Astrocyte (in vitro differentiated cells and primary cell): ENCODE results near the gene PRMT3. TPM values are rescaled to one million over a fixed set of nuclear protein-coding genes. Genes with fewer than 3 reads are reported as not detected.
"Not testable (repeated sequence)": the region's sequence is repeated elsewhere in the genome, so short reads cannot be mapped to it uniquely, and the experiment has no call there.

Experiments
- DNase-seq: peaks from one replicate; pipeline ENCODE4 v3.0.0-alpha.2; 2010; ENCODE audit warnings: low read depth
- FAIRE-seq: peaks from 2 replicates; lab custom pipeline; 2011; peaks lifted over from hg19 to GRCh38; lab: Jason Lieb, UNC
- H2AFZ ChIP-seq: 2 replicates; pipeline ENCODE4 v1.6.0; 2012; ENCODE audit warnings: low read depth, low read length, inconsistent platforms
- H3K27ac ChIP-seq: 2 replicates; pipeline ENCODE4 v1.5.1; 2011; ENCODE audit warnings: low read depth, low read length, inconsistent platforms
- H3K27me3 ChIP-seq: 2 replicates; pipeline ENCODE4 v1.6.0; 2011; ENCODE audit warnings: low read length, inconsistent platforms; ENCODE audit not compliant: insufficient read depth
- H3K36me3 ChIP-seq: 2 replicates; pipeline ENCODE4 v1.5.1; 2011; ENCODE audit warnings: low read length, inconsistent platforms; ENCODE audit not compliant: insufficient read depth
- H3K4me1 ChIP-seq: 2 replicates; pipeline ENCODE4 v1.5.1; 2011; ENCODE audit warnings: low read length, inconsistent platforms; ENCODE audit not compliant: insufficient read depth
- H3K4me2 ChIP-seq: 2 replicates; pipeline ENCODE4 v1.6.0; 2012; ENCODE audit warnings: low read length, inconsistent platforms
- H3K4me3 ChIP-seq: 2 replicates; pipeline ENCODE4 v1.5.1; 2011; ENCODE audit warnings: low read depth, mild to moderate bottlenecking, low read length, inconsistent platforms; ENCODE audit not compliant: insufficient read depth
- H3K79me2 ChIP-seq: 2 replicates; pipeline ENCODE4 v1.6.0; 2012; ENCODE audit warnings: mild to moderate bottlenecking, low read length, inconsistent platforms; ENCODE audit not compliant: insufficient read depth
- H3K9ac ChIP-seq: 2 replicates; pipeline ENCODE4 v1.6.0; 2012; ENCODE audit warnings: mild to moderate bottlenecking, low read length, inconsistent platforms
- H3K9me3 ChIP-seq: 2 replicates; pipeline ENCODE4 v1.5.1; 2012; ENCODE audit warnings: low read depth, mild to moderate bottlenecking, low read length, inconsistent platforms; ENCODE audit not compliant: insufficient read depth
- H4K20me1 ChIP-seq: 2 replicates; pipeline ENCODE4 v1.6.0; 2012; ENCODE audit warnings: low read length, inconsistent platforms; ENCODE audit not compliant: insufficient read depth
- H3K27ac Mint-ChIP-seq: one replicate; pipeline ENCODE4 v1.8.0; 2021; ENCODE audit warnings: mild to moderate bottlenecking, mixed read lengths; ENCODE audit not compliant: unreplicated experiment
- H3K27me3 Mint-ChIP-seq: one replicate; pipeline ENCODE4 v1.8.0; 2021; ENCODE audit warnings: low read depth, mixed read lengths; ENCODE audit not compliant: unreplicated experiment
- H3K36me3 Mint-ChIP-seq: one replicate; pipeline ENCODE4 v1.8.0; 2021; ENCODE audit warnings: low read depth, mixed read lengths; ENCODE audit not compliant: unreplicated experiment
- H3K4me1 Mint-ChIP-seq: one replicate; pipeline ENCODE4 v1.8.0; 2021; ENCODE audit warnings: low read depth, mixed read lengths; ENCODE audit not compliant: unreplicated experiment
- H3K4me3 Mint-ChIP-seq: one replicate; pipeline ENCODE4 v1.8.0; 2021; ENCODE audit warnings: mild to moderate bottlenecking, moderate library complexity, mixed read lengths; ENCODE audit not compliant: unreplicated experiment
- H3K9me3 Mint-ChIP-seq: one replicate; pipeline ENCODE4 v1.8.0; 2021; ENCODE audit warnings: mild to moderate bottlenecking, mixed read lengths; ENCODE audit not compliant: unreplicated experiment
- EZH2 ChIP-seq: IDR thresholded peaks from 2 replicates; pipeline ENCODE4 v1.6.1; 2012; ENCODE audit warnings: mild to moderate bottlenecking, low read length, inconsistent platforms; ENCODE audit not compliant: insufficient read depth
- total RNA-seq: library from RNA; stranded (reverse); gene quantifications from 2 replicates; pipeline ENCODE4 v1.2.1, GENCODE V29; 2021
- TF ChIP-seq, protein P1 (sequence below): IDR thresholded peaks from 2 replicates; pipeline ENCODE4 v1.5.1; 2011; ENCODE audit warnings: low read depth, mild to moderate bottlenecking, inconsistent platforms, low read length, moderate library complexity; ENCODE audit not compliant: insufficient read depth

The PRMT3 gene
- total RNA-seq, 1 donor from 2014 or later: 10.5 TPM

GRCh38 chr11:20470348-20470747 is 82.8 kb downstream of the PRMT3 start:
- Histone ChIP-seq H3K4me1 (no peaks in the 10 kb centered on the region), H3K4me3 (no peak overlapping the region), H3K9me3 (no peaks in the 10 kb centered on the region), H3K4me2 (no peak overlapping the region), H3K27me3 (no peaks in the 10 kb centered on the region), H4K20me1 (no peaks in the 10 kb centered on the region), H3K79me2 (no peaks in the 10 kb centered on the region), H3K36me3 (no peaks in the 10 kb centered on the region), H3K9ac (no peak overlapping the region), H2AFZ (no peak overlapping the region), H3K27ac (no peak overlapping the region)
- no peaks in the 10 kb centered on the region for H3K27me3 Mint-ChIP-seq
- H3K4me3 Mint-ChIP-seq: no peak overlapping the region
- H3K9me3 Mint-ChIP-seq: peaks cover 4% of the 10 kb centered on the region
- no peak for FAIRE-seq
- H3K27ac Mint-ChIP-seq: no peak overlapping the region
- DNase-seq: no peak
- H3K4me1 Mint-ChIP-seq: peaks cover 5% of the 10 kb centered on the region
- H3K36me3 Mint-ChIP-seq: peaks cover 2% of the 10 kb centered on the region
- no peak for TF ChIP-seq EZH2
- TF ChIP-seq, protein P1, sequence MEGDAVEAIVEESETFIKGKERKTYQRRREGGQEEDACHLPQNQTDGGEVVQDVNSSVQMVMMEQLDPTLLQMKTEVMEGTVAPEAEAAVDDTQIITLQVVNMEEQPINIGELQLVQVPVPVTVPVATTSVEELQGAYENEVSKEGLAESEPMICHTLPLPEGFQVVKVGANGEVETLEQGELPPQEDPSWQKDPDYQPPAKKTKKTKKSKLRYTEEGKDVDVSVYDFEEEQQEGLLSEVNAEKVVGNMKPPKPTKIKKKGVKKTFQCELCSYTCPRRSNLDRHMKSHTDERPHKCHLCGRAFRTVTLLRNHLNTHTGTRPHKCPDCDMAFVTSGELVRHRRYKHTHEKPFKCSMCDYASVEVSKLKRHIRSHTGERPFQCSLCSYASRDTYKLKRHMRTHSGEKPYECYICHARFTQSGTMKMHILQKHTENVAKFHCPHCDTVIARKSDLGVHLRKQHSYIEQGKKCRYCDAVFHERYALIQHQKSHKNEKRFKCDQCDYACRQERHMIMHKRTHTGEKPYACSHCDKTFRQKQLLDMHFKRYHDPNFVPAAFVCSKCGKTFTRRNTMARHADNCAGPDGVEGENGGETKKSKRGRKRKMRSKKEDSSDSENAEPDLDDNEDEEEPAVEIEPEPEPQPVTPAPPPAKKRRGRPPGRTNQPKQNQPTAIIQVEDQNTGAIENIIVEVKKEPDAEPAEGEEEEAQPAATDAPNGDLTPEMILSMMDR: no peak

GRCh38 chr11:20471929-20472328 is 84.4 kb downstream of the PRMT3 start:
- FAIRE-seq, H3K27me3 Mint-ChIP-seq, H3K36me3 ChIP-seq, H3K9ac ChIP-seq, H3K9me3 Mint-ChIP-seq, H3K4me3 Mint-ChIP-seq, H3K4me1 Mint-ChIP-seq, H4K20me1 ChIP-seq, H3K27ac Mint-ChIP-seq, H3K4me1 ChIP-seq, H3K36me3 Mint-ChIP-seq, H2AFZ ChIP-seq, H3K27ac ChIP-seq, H3K4me3 ChIP-seq, H3K27me3 ChIP-seq, DNase-seq, H3K9me3 ChIP-seq, H3K4me2 ChIP-seq, H3K79me2 ChIP-seq: not testable (repeated sequence)

DNA sequence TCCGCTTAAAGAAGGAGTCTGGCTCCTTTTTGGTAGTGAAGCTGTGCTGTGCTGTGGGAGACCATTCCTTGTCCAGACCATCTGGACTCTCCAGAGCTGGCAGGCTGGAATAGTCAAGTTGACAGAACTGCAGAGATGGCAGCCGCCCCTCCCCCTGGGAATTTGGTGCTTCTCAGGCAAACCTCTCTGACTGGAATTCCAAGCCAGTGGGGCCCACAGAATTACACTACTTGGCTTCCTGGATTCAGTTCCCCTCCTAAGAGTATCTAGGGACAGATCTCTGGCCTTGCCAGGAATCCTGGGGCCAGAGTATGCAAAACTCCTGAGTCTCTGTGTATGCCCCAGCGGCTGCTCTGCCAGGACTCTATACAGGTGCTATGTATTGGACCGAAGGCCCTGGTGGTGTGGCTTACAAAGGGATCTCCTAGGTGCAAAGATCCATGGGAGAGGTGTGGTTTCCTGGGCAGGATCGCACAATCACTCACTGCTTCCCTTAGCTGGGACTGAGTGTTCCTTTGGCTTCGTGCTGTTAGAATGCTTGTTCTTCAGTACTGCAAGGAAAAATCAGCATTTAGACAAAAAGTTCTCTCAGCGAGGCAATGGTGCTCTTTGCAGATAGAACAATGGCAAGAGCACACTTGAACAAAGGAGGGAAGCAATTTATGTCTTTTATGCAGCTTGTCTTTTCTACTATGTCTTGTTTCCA is 86.8 kb downstream of the PRMT3 start:
- no peaks in the 10 kb centered on the region for H3K79me2 ChIP-seq
- no peaks in the 10 kb centered on the region for H3K27me3 ChIP-seq
- no peak for TF ChIP-seq EZH2
- TF ChIP-seq, protein P1: no peak
- H3K4me2 ChIP-seq: no peak overlapping the region
- no peak overlapping the region for H3K4me3 ChIP-seq
- no peak overlapping the region for H3K4me3 Mint-ChIP-seq
- H3K27ac Mint-ChIP-seq: no peak overlapping the region
- H4K20me1 ChIP-seq: no peaks in the 10 kb centered on the region
- no peak overlapping the region for H3K27ac ChIP-seq
- peaks cover 8% of the 10 kb centered on the region for H3K4me1 Mint-ChIP-seq
- H3K9ac ChIP-seq: no peak overlapping the region
- no peaks in the 10 kb centered on the region for H3K27me3 Mint-ChIP-seq
- no peaks in the 10 kb centered on the region for H3K9me3 ChIP-seq
- H3K36me3 ChIP-seq: no peaks in the 10 kb centered on the region
- H3K9me3 Mint-ChIP-seq: peaks cover 4% of the 10 kb centered on the region
- FAIRE-seq (no peak), DNase-seq (no peak)
- H2AFZ ChIP-seq: no peak overlapping the region
- H3K36me3 Mint-ChIP-seq: peaks cover 2% of the 10 kb centered on the region
- no peaks in the 10 kb centered on the region for H3K4me1 ChIP-seq
